ENCODE results near the gene TMEM121.

TMEM121 gene

GRCh38 chr14:105498430-105499255 lies 27.7 kb upstream of the TMEM121 start:
- no peak for TF ChIP-seq CSDC2 (CRISPR knock-in tag; IDR thresholded peaks at IDR 0.05)
- TF ChIP-seq, protein P1, sequence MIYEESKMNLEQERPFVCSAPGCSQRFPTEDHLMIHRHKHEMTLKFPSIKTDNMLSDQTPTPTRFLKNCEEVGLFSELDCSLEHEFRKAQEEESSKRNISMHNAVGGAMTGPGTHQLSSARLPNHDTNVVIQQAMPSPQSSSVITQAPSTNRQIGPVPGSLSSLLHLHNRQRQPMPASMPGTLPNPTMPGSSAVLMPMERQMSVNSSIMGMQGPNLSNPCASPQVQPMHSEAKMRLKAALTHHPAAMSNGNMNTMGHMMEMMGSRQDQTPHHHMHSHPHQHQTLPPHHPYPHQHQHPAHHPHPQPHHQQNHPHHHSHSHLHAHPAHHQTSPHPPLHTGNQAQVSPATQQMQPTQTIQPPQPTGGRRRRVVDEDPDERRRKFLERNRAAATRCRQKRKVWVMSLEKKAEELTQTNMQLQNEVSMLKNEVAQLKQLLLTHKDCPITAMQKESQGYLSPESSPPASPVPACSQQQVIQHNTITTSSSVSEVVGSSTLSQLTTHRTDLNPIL (CRISPR knock-in tag; IDR thresholded peaks at IDR 0.05; ENCODE audit: low read depth), result no peak
- no peak for ATAC-seq

GRCh38 chr14:105499256-105500035 lies 26.9 kb upstream of the TMEM121 start:
- TF ChIP-seq TCF4 (CRISPR knock-in tag; IDR thresholded peaks at IDR 0.05; ENCODE audit: borderline replicate concordance), result no peak
- TF ChIP-seq CSRNP3 (CRISPR knock-in tag; IDR thresholded peaks at IDR 0.05), result no peak
- no peak for ATAC-seq

GRCh38 chr14:105500036-105500725 lies 26.2 kb upstream of the TMEM121 start:
- no peak for ATAC-seq
- no peak for TF ChIP-seq CSRNP3 (CRISPR knock-in tag; IDR thresholded peaks at IDR 0.05)
- TF ChIP-seq ZNF8 (CRISPR knock-in tag; IDR thresholded peaks at IDR 0.05), result no peak
- TF ChIP-seq, protein P1 (CRISPR knock-in tag; IDR thresholded peaks at IDR 0.05; ENCODE audit: low read depth), result no peak
- TF ChIP-seq ZC3H10 (CRISPR knock-in tag; IDR thresholded peaks at IDR 0.05), result no peak
- TF ChIP-seq TOX (CRISPR knock-in tag; IDR thresholded peaks at IDR 0.05; ENCODE audit: borderline replicate concordance), result no peak

- no peak for TF ChIP-seq CSDC2 (CRISPR knock-in tag; IDR thresholded peaks at IDR 0.05)
- no peak for ATAC-seq
Measured at GRCh38 chr14:105500726-105501101, 25.7 kb upstream of the TMEM121 start.

GRCh38 chr14:105501504-105502291 lies 24.7 kb upstream of the TMEM121 start:
- ATAC-seq, result no peak
- TF ChIP-seq ZC3H10 (CRISPR knock-in tag; IDR thresholded peaks at IDR 0.05) (no peak), RARB (CRISPR knock-in tag; IDR thresholded peaks at IDR 0.05) (no peak), SNAI2 (CRISPR knock-in tag; IDR thresholded peaks at IDR 0.05) (no peak), ESRRG (CRISPR knock-in tag; IDR thresholded peaks at IDR 0.05) (no peak), OSR1 (CRISPR knock-in tag; IDR thresholded peaks at IDR 0.05) (no peak), PATZ1 (CRISPR knock-in tag; IDR thresholded peaks at IDR 0.05; ENCODE audit: borderline replicate concordance) (no peak), GLIS3 (CRISPR knock-in tag; IDR thresholded peaks at IDR 0.05) (no peak), TOX (CRISPR knock-in tag; IDR thresholded peaks at IDR 0.05; ENCODE audit: borderline replicate concordance) (no peak), PPARA (CRISPR knock-in tag; IDR thresholded peaks at IDR 0.05; ENCODE audit: borderline replicate concordance) (no peak), ZFP30 (CRISPR knock-in tag; IDR thresholded peaks at IDR 0.05) (no peak), ZNF70 (CRISPR knock-in tag; IDR thresholded peaks at IDR 0.05) (no peak), TCF4 (CRISPR knock-in tag; IDR thresholded peaks at IDR 0.05; ENCODE audit: borderline replicate concordance) (no peak), TSHZ2 (CRISPR knock-in tag; IDR thresholded peaks at IDR 0.05) (no peak), CSDC2 (CRISPR knock-in tag; IDR thresholded peaks at IDR 0.05) (no peak)
- TF ChIP-seq, protein P1 (CRISPR knock-in tag; IDR thresholded peaks at IDR 0.05; ENCODE audit: low read depth), result no peak
